DOHH2 (cell line): ENCODE results near the gene KAT2A.

Experiments
- EZH2phosphoT487 ChIP-seq: fragments of 200-600 bp; sonication (generic); IDR thresholded peaks from 2 replicates; pipeline ENCODE4 v1.6.1; 2017; ENCODE audit warnings: borderline replicate concordance, mild to moderate bottlenecking, antibody characterized with exemption, low read length, moderate library complexity, mixed read lengths
- TF ChIP-seq, protein P1 (sequence below): fragments of 200-600 bp; sonication (generic); IDR thresholded peaks from one replicate; pipeline ENCODE4 v1.5.1; 2014; ENCODE audit warnings: antibody characterized with exemption, mild to moderate bottlenecking, low read depth, low read length; ENCODE audit not compliant: poor library complexity, severe bottlenecking

DNA sequence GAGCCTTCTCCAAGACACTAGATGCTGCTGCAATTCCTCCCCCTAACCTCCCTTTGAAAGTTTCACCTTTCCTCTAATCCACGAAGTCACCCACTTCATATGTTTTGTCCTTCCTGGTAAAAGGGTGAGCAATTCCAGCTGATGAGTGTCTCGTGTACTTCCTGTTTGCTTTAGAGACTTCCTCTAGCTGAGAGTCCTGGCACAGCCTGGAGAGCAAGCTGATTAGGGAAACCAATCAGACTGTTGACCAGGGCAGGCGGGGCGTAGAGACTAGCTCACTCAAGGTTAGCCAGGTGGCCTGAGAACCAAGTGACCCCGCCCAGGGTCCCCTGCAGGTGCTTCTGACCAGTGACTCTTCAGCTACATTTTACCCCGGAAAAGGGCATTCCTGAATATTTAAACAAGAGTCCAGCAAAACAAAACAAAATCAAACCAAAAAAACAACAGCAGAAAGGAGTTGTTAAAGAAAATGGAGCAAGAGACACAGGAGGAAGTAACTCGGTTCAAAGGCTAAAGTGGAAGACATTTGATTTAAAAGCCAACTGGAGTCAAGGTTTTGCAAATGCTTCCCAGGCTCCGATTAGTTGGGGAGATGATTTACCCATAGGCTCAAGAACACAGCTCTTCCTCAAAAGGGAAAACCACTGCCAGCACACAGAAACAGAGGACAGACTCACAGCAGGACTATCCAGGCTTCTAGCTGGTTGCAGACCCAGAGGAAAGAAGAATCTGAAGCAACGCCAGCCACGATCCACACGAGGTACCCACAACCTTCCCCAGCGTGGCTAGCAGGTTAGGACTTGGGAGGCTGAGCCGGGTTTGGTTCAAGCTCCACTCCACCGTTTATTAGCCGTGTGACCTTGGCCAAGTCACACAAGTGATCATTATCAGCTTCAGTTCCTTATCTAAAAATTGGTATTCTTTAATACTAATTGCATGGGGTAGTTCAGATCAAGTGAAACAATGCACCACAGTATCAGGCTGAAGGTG is 14.8 kb upstream of the KAT2A start:
- TF ChIP-seq, protein P1, sequence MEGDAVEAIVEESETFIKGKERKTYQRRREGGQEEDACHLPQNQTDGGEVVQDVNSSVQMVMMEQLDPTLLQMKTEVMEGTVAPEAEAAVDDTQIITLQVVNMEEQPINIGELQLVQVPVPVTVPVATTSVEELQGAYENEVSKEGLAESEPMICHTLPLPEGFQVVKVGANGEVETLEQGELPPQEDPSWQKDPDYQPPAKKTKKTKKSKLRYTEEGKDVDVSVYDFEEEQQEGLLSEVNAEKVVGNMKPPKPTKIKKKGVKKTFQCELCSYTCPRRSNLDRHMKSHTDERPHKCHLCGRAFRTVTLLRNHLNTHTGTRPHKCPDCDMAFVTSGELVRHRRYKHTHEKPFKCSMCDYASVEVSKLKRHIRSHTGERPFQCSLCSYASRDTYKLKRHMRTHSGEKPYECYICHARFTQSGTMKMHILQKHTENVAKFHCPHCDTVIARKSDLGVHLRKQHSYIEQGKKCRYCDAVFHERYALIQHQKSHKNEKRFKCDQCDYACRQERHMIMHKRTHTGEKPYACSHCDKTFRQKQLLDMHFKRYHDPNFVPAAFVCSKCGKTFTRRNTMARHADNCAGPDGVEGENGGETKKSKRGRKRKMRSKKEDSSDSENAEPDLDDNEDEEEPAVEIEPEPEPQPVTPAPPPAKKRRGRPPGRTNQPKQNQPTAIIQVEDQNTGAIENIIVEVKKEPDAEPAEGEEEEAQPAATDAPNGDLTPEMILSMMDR: no peak
- no peak for TF ChIP-seq EZH2phosphoT487
